HEK293T (cell line): ENCODE data around the gene KLHL29.

Source experiments
- CTCF ChIA-PET: fragments of 350-600 bp; formaldehyde crosslinking; extraction: SDS; loops from one replicate; lab custom pipeline; 2021; ENCODE audit warnings: antibody characterized with exemption, inconsistent platforms; lab: Yijun Ruan, JAX
- POLR2A ChIA-PET: fragments of 350-600 bp; formaldehyde crosslinking; extraction: SDS; loops from one replicate; lab custom pipeline; 2020; ENCODE audit warnings: antibody characterized with exemption, inconsistent platforms; lab: Yijun Ruan, JAX
- DNase-seq: peaks from one replicate; pipeline ENCODE4 v3.0.0; 2012; ENCODE audit warnings: mixed read lengths; ENCODE audit errors: extremely low spot score
- ARNT ChIP-seq: fragments of 450-650 bp; IDR thresholded peaks from 2 replicates; pipeline ENCODE4 v1.6.1; 2017; ENCODE audit warnings: mild to moderate bottlenecking
- BHLHE40 ChIP-seq: fragments of 450-650 bp; IDR thresholded peaks from 2 replicates; pipeline ENCODE4 v1.6.1; 2016; ENCODE audit warnings: mild to moderate bottlenecking, moderate library complexity, borderline replicate concordance
- CTBP1 ChIP-seq: fragments of 450-650 bp; IDR thresholded peaks from 2 replicates; pipeline ENCODE4 v1.6.1; 2016; ENCODE audit warnings: borderline replicate concordance
- ELF4 ChIP-seq: fragments of 450-650 bp; IDR thresholded peaks from 2 replicates; pipeline ENCODE4 v1.6.1; 2017; ENCODE audit warnings: antibody characterized with exemption
- FOXA1 ChIP-seq: fragments of 450-650 bp; IDR thresholded peaks from 2 replicates; pipeline ENCODE4 v1.6.1; 2016; ENCODE audit warnings: mild to moderate bottlenecking
- FOXK2 ChIP-seq: fragments of 450-650 bp; IDR thresholded peaks from 2 replicates; pipeline ENCODE4 v1.6.1; 2016; ENCODE audit warnings: mild to moderate bottlenecking
- FOXM1 ChIP-seq: fragments of 450-650 bp; IDR thresholded peaks from 2 replicates; pipeline ENCODE4 v1.6.1; 2017; ENCODE audit warnings: mild to moderate bottlenecking, borderline replicate concordance
- HDGF ChIP-seq: fragments of 450-650 bp; IDR thresholded peaks from 2 replicates; pipeline ENCODE4 v1.6.1; 2017; ENCODE audit warnings: antibody characterized with exemption, borderline replicate concordance
- L3MBTL2 ChIP-seq: fragments of 450-650 bp; conservative IDR thresholded peaks from 2 replicates; pipeline ENCODE4 v1.6.1; 2016; ENCODE audit warnings: mild to moderate bottlenecking
- LEF1 ChIP-seq: fragments of 450-650 bp; IDR thresholded peaks from 2 replicates; pipeline ENCODE4 v1.6.1; 2017; ENCODE audit warnings: mild to moderate bottlenecking, borderline replicate concordance
- NFRKB ChIP-seq: fragments of 450-650 bp; IDR thresholded peaks from 2 replicates; pipeline ENCODE4 v1.6.1; 2016; ENCODE audit warnings: mild to moderate bottlenecking, moderate library complexity
- PKNOX1 ChIP-seq: fragments of 450-650 bp; IDR thresholded peaks from 2 replicates; pipeline ENCODE4 v1.6.1; 2016
- SP1 ChIP-seq: fragments of 450-650 bp; IDR thresholded peaks from 2 replicates; pipeline ENCODE4 v1.6.1; 2017
- SUZ12 ChIP-seq: fragments of 450-650 bp; IDR thresholded peaks from 2 replicates; pipeline ENCODE4 v1.6.1; 2016; ENCODE audit warnings: mild to moderate bottlenecking
- TARDBP ChIP-seq: fragments of 450-650 bp; IDR thresholded peaks from 2 replicates; pipeline ENCODE4 v1.6.1; 2016
- ZNF384 ChIP-seq: fragments of 450-650 bp; IDR thresholded peaks from 2 replicates; pipeline ENCODE4 v1.6.1; 2016

KLHL29 gene

GRCh38 chr2:23571085-23571484 is 186.1 kb downstream of the KLHL29 start:
- CTCF ChIA-PET: no interaction called here

GRCh38 chr2:23571527-23572282 is 186.7 kb downstream of the KLHL29 start:
- no peak for DNase-seq
- ChIA-PET POLR2A (no interaction called here), CTCF (no interaction called here)
- TF ChIP-seq SP1 (no peak), FOXK2 (no peak), NFRKB (no peak), TARDBP (no peak), LEF1 (no peak), SUZ12 (no peak), CTBP1 (no peak), FOXM1 (no peak), HDGF (no peak), ZNF384 (no peak), ARNT (no peak)

More at GRCh38 chr2:23571085-23571484, 186.1 kb downstream of the KLHL29 start:
- POLR2A ChIA-PET: no interaction called here
- DNase-seq: no peak
- no peak for TF ChIP-seq PKNOX1
- TF ChIP-seq ELF4: no peak
- TF ChIP-seq NFRKB: no peak
- TF ChIP-seq CTBP1: no peak
- no peak for TF ChIP-seq ARNT
- TF ChIP-seq LEF1: no peak
- TF ChIP-seq FOXM1: no peak
- no peak for TF ChIP-seq SUZ12
- TF ChIP-seq FOXK2: no peak
- no peak for TF ChIP-seq FOXA1
- no peak for TF ChIP-seq BHLHE40
- TF ChIP-seq HDGF: no peak
- no peak for TF ChIP-seq TARDBP
- TF ChIP-seq ZNF384: no peak
- TF ChIP-seq SP1: no peak

GRCh38 chr2:23574919-23575654 is 190.1 kb downstream of the KLHL29 start:
- CTCF ChIA-PET: no interaction called here
- TF ChIP-seq FOXK2 (no peak), SP1 (no peak), BHLHE40 (no peak), TARDBP (no peak), L3MBTL2 (no peak), SUZ12 (no peak), FOXM1 (no peak), PKNOX1 (no peak), CTBP1 (no peak), ELF4 (no peak), LEF1 (no peak), NFRKB (no peak), ARNT (no peak), ZNF384 (no peak), FOXA1 (no peak)
- POLR2A ChIA-PET: no interaction called here
- peak; percentile 28 for DNase-seq

- TF ChIP-seq ARNT (no peak), ELF4 (no peak), SUZ12 (no peak), PKNOX1 (no peak), SP1 (no peak), FOXA1 (no peak), HDGF (no peak), CTBP1 (no peak), TARDBP (no peak), FOXK2 (no peak), BHLHE40 (no peak), ZNF384 (no peak), LEF1 (no peak), FOXM1 (no peak), NFRKB (no peak)
- CTCF ChIA-PET: no interaction called here
- POLR2A ChIA-PET: no interaction called here
- DNase-seq: no peak
Measured at GRCh38 chr2:23578964-23579671, 194.1 kb downstream of the KLHL29 start.

GRCh38 chr2:23579674-23580073 is 194.7 kb downstream of the KLHL29 start:
- TF ChIP-seq BHLHE40 (no peak), L3MBTL2 (no peak), ELF4 (no peak), FOXA1 (no peak), TARDBP (no peak), LEF1 (no peak), NFRKB (no peak), SUZ12 (no peak), ZNF384 (no peak), HDGF (no peak), SP1 (no peak), FOXM1 (no peak), ARNT (no peak), FOXK2 (no peak), PKNOX1 (no peak), CTBP1 (no peak)
- ChIA-PET CTCF (no interaction called here), POLR2A (interaction anchor here (0.5 kb wide), 1 partner anchor 581 kb away, joined by 5 read pairs; no protein-coding TSS in a partner anchor)
- no peak for DNase-seq
